Hepatocyte (in vitro differentiated cells): ENCODE data around the gene GALNT18. TPM values are rescaled to one million over a fixed set of nuclear protein-coding genes. Genes with fewer than 3 reads are reported as not detected.

Experiments
- DNase-seq: peaks from one replicate; pipeline ENCODE4 v3.0.0-alpha.2; 2016; ENCODE audit warnings: low spot score
- H2AFZ ChIP-seq: fragments of 200-600 bp; sonication (generic); 2 replicates; pipeline ENCODE4 v1.6.0; 2016; ENCODE audit warnings: antibody characterized with exemption, mild to moderate bottlenecking
- H3K27ac ChIP-seq: fragments of 200-600 bp; sonication (generic); 2 replicates; pipeline ENCODE4 v1.5.1; 2016; ENCODE audit warnings: mild to moderate bottlenecking
- H3K27me3 ChIP-seq: fragments of 200-600 bp; sonication (generic); 2 replicates; pipeline ENCODE4 v1.6.1; 2016
- H3K36me3 ChIP-seq: fragments of 200-600 bp; sonication (generic); replicated peaks from 2 replicates; pipeline ENCODE4 v1.5.1; 2016; ENCODE audit warnings: low read depth; ENCODE audit not compliant: insufficient read depth
- H3K4me1 ChIP-seq: fragments of 200-600 bp; sonication (generic); 2 replicates; pipeline ENCODE4 v1.5.1; 2016; ENCODE audit warnings: mild to moderate bottlenecking, moderate library complexity; ENCODE audit not compliant: insufficient read depth
- H3K4me2 ChIP-seq: fragments of 200-600 bp; sonication (generic); 2 replicates; pipeline ENCODE4 v1.6.0; 2016
- H3K4me3 ChIP-seq: fragments of 200-600 bp; sonication (generic); 2 replicates; pipeline ENCODE4 v1.5.1; 2016; ENCODE audit warnings: mild to moderate bottlenecking
- H3K79me2 ChIP-seq: fragments of 200-600 bp; sonication (generic); 2 replicates; pipeline ENCODE4 v1.6.0; 2017; ENCODE audit warnings: mild to moderate bottlenecking
- H3K9me2 ChIP-seq: fragments of 200-600 bp; sonication (generic); replicated peaks from 2 replicates; pipeline ENCODE4 v1.6.0; 2017; ENCODE audit warnings: mild to moderate bottlenecking; ENCODE audit not compliant: insufficient read depth
- H3K9me3 ChIP-seq: fragments of 200-600 bp; sonication (generic); 2 replicates; pipeline ENCODE4 v1.5.1; 2016; ENCODE audit warnings: low read depth, mild to moderate bottlenecking
- H4K20me1 ChIP-seq: fragments of 200-600 bp; sonication (generic); 2 replicates; pipeline ENCODE4 v1.6.0; 2016; ENCODE audit warnings: mild to moderate bottlenecking; ENCODE audit not compliant: insufficient read depth, poor library complexity, severe bottlenecking
- CTCF ChIP-seq: fragments of 200-600 bp; sonication (generic); IDR thresholded peaks from 2 replicates; pipeline ENCODE4 v1.5.1; 2016; ENCODE audit warnings: antibody characterized with exemption, mild to moderate bottlenecking; ENCODE audit not compliant: poor library complexity
- EZH2 ChIP-seq: fragments of 200-600 bp; sonication (generic); IDR thresholded peaks from 2 replicates; pipeline ENCODE4 v1.6.1; 2016; ENCODE audit warnings: antibody characterized with exemption, mild to moderate bottlenecking, borderline replicate concordance
- EZH2phosphoT487 ChIP-seq: fragments of 200-600 bp; sonication (generic); IDR thresholded peaks from one replicate; pipeline ENCODE4 v1.6.1; 2018; ENCODE audit warnings: antibody characterized with exemption, mild to moderate bottlenecking, low read depth, moderate library complexity; ENCODE audit not compliant: unreplicated experiment, severe bottlenecking
- WGBS: methylation state at CpG from one replicate; pipeline ENCODE4 v1.1.6; 2016; ENCODE audit warnings: low lambda C conversion rate; ENCODE audit errors: missing lambda C conversion rate; 5-methylcytosine and 5-hydroxymethylcytosine counted together
- polyA plus RNA-seq: library from polyadenylated mRNA; unstranded; fragments of >200 nt; fragmentation: Nextera tagmentation; extraction: Ambion mirVana; gene quantifications from 2 replicates; pipeline ENCODE4 v1.2.1, GENCODE V29; 2016
- total RNA-seq: library from RNA; depleted of rRNA; stranded (reverse); fragments of >200 nt; gene quantifications from 2 replicates; pipeline ENCODE4 v1.2.3, GENCODE V29; 2014

GALNT18 gene
- total and polyA plus RNA-seq, 2 experiments from 2014 or later, result 11.6 to 22.4 TPM

GRCh38 chr11:11536650-11537049, 85.2 kb downstream of the GALNT18 start:
- no peaks in the 10 kb centered on the region for H4K20me1 ChIP-seq
- no peak overlapping the region for H2AFZ ChIP-seq
- DNase-seq, result no peak
- H3K4me2 ChIP-seq, result no peak overlapping the region
- peaks cover 15% of the 10 kb centered on the region for H3K4me1 ChIP-seq
- no peak overlapping the region for H3K27ac ChIP-seq
- no peaks in the 10 kb centered on the region for H3K9me2 ChIP-seq
- H3K79me2 ChIP-seq, result no peaks in the 10 kb centered on the region
- no peaks in the 10 kb centered on the region for H3K9me3 ChIP-seq
- WGBS, result 85% methylated on average over 3 of the region's 3 CpGs
- no peak overlapping the region for H3K4me3 ChIP-seq
- no peaks in the 10 kb centered on the region for H3K36me3 ChIP-seq
- H3K27me3 ChIP-seq, result no peaks in the 10 kb centered on the region
- TF ChIP-seq EZH2 (no peak), EZH2phosphoT487 (no peak), CTCF (no peak)

- H3K27ac ChIP-seq, result no peak overlapping the region
- no peak overlapping the region for H3K4me2 ChIP-seq
- H2AFZ ChIP-seq, result no peak overlapping the region
- H3K79me2 ChIP-seq, result no peaks in the 10 kb centered on the region
- no peak for DNase-seq
- TF ChIP-seq EZH2, result no peak
- no peak for TF ChIP-seq EZH2phosphoT487
- H4K20me1 ChIP-seq, result no peaks in the 10 kb centered on the region
- H3K27me3 ChIP-seq, result no peaks in the 10 kb centered on the region
- H3K4me1 ChIP-seq, result peaks cover 15% of the 10 kb centered on the region
- H3K36me3 ChIP-seq, result no peaks in the 10 kb centered on the region
- no peaks in the 10 kb centered on the region for H3K9me3 ChIP-seq
- no peaks in the 10 kb centered on the region for H3K9me2 ChIP-seq
- no peak overlapping the region for H3K4me3 ChIP-seq
- WGBS, result 91% methylated on average over 6 of the region's 6 CpGs
Measured at GRCh38 chr11:11535611-11536010, 86.2 kb downstream of the GALNT18 start.

GRCh38 chr11:11534981-11535380, 86.8 kb downstream of the GALNT18 start:
- TF ChIP-seq EZH2 (no peak), EZH2phosphoT487 (no peak)
- whole genome bisulfite sequencing, result 78% methylated on average over 4 of the region's 4 CpGs
- no peak overlapping the region for H3K4me2 ChIP-seq

GRCh38 chr11:11533751-11534150, 88.1 kb downstream of the GALNT18 start:
- H3K4me3 ChIP-seq, result no peak overlapping the region
- 91% methylated on average over 7 of the region's 7 CpGs for WGBS
- no peak overlapping the region for H3K27ac ChIP-seq
- H3K79me2 ChIP-seq, result no peaks in the 10 kb centered on the region
- no peaks in the 10 kb centered on the region for H3K36me3 ChIP-seq
- no peak overlapping the region for H2AFZ ChIP-seq
- TF ChIP-seq EZH2 (no peak), CTCF (no peak), EZH2phosphoT487 (no peak)
- no peaks in the 10 kb centered on the region for H3K9me3 ChIP-seq
- no peaks in the 10 kb centered on the region for H3K27me3 ChIP-seq
- H4K20me1 ChIP-seq, result no peaks in the 10 kb centered on the region
- no peak for DNase-seq
- H3K4me2 ChIP-seq, result no peak overlapping the region
- H3K9me2 ChIP-seq, result no peaks in the 10 kb centered on the region
- H3K4me1 ChIP-seq, result peaks cover 12% of the 10 kb centered on the region

More at GRCh38 chr11:11534981-11535380, 86.8 kb downstream of the GALNT18 start:
- Histone ChIP-seq H3K4me1 (peaks cover 15% of the 10 kb centered on the region), H2AFZ (no peak overlapping the region), H3K9me2 (no peaks in the 10 kb centered on the region), H3K27me3 (no peaks in the 10 kb centered on the region), H3K79me2 (no peaks in the 10 kb centered on the region), H3K4me3 (no peak overlapping the region), H3K9me3 (no peaks in the 10 kb centered on the region), H4K20me1 (no peaks in the 10 kb centered on the region), H3K36me3 (no peaks in the 10 kb centered on the region), H3K27ac (no peak overlapping the region)
- no peak for DNase-seq
